ENCODE data around the gene ZBTB21.

GRCh38 chr21:42041711-42042110 is 31.6 kb upstream of the ZBTB21 start:
- TF ChIP-seq CTCF (IDR thresholded peaks at IDR 0.05; ENCODE audit: low read depth, low read length) (no peak), EZH2phosphoT487 (IDR thresholded peaks at IDR 0.05; ENCODE audit: low read depth) (no peak)

Data from OCI-LY3 (cell line).